ENCODE results near the gene HCFC1.

GRCh38 chrX:153934148-153934761 is 37.4 kb downstream of the HCFC1 start:
- TF ChIP-seq, protein P1, sequence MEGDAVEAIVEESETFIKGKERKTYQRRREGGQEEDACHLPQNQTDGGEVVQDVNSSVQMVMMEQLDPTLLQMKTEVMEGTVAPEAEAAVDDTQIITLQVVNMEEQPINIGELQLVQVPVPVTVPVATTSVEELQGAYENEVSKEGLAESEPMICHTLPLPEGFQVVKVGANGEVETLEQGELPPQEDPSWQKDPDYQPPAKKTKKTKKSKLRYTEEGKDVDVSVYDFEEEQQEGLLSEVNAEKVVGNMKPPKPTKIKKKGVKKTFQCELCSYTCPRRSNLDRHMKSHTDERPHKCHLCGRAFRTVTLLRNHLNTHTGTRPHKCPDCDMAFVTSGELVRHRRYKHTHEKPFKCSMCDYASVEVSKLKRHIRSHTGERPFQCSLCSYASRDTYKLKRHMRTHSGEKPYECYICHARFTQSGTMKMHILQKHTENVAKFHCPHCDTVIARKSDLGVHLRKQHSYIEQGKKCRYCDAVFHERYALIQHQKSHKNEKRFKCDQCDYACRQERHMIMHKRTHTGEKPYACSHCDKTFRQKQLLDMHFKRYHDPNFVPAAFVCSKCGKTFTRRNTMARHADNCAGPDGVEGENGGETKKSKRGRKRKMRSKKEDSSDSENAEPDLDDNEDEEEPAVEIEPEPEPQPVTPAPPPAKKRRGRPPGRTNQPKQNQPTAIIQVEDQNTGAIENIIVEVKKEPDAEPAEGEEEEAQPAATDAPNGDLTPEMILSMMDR (IDR thresholded peaks at IDR 0.05) = no peak
- TF ChIP-seq POLR2A (IDR thresholded peaks at IDR 0.05) = no peak

Measured in ovary (tissue), 3 donors.